GM19452 (cell line): ENCODE data around the gene ABR.
"Not testable (repeated sequence)": the region's sequence is repeated elsewhere in the genome, so short reads cannot be mapped to it uniquely, and the experiment has no call there.

Source experiments
- ATAC-seq: cut with Tn5 transposase; IDR thresholded peaks from one replicate; pipeline ENCODE4 v1.9.1; 2021; ENCODE audit not compliant: unreplicated experiment

ABR gene

DNA sequence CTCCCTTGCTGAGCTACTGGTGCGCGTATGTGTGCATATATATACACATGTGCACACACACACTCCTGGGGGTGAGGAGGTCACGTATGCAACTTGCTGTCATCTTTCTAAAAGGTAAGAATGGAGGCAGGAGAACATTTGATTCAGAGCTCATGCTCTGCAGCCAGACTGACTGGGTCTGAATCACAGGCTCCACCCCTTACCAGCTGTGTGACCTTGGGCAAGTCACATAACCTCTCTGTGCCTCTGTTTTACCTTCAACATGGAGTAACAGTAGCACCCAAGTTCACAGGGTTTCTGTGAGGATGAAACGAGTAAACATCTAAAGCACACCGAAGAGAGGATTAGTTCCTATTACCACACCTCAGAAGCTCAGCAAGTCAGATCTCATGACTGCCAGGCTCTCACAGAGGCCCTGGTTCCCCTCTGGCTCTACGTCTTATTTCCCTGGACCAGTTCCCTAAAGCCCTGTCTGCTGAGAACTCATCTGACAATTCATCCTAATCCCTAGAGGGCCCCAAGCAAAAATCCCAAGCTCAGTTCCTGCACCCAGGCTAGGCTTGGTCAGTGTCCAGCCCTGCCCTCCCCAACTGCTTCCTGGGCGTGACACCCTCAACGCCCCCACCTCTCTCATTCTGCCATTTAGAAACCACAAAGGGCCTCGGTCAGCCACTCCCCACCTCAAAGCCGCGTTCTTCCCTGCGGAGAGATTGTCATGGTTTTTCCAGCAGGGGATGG, 28.7 kb downstream of the ABR start:
- no peak for ATAC-seq

DNA sequence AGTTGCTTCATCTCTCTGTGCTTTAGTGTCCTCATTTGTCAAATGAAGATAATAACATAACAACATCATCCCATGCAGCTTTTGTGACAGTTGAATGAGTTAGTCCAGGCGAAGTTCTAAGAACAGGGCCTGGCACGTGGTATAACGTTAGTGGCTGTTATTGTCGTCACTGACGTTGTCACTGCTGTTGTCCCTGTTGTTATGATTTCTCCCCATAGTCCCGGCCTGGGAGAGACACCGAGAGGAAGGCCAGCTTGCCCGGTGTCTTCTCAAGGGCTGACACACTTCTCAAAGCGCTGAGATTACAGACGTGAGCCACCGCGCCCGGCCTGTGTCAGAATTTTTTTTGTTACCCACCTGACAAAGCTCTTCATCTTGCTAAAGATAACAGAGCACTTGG, 29.9 kb downstream of the ABR start:
- ATAC-seq: no peak

DNA sequence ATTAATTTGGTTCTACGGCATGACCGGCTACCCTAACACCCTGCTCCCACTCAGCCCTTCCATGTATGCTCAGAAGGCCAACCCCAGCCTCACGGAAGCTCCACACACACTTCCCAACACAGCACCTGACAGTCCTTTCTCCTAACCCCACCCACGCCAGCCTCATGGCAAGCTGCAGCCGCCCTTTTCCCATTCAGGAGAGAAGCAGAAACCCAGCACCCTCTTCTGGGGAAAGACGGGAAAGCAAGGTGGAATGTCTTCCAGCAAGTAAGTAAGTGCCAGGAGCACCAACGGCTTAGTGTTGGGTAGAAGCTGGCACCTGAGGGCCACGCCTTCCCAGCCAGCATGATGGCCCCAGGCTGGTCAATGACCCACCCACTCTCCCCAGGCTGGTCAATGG, 32.1 kb downstream of the ABR start:
- no peak for ATAC-seq

DNA sequence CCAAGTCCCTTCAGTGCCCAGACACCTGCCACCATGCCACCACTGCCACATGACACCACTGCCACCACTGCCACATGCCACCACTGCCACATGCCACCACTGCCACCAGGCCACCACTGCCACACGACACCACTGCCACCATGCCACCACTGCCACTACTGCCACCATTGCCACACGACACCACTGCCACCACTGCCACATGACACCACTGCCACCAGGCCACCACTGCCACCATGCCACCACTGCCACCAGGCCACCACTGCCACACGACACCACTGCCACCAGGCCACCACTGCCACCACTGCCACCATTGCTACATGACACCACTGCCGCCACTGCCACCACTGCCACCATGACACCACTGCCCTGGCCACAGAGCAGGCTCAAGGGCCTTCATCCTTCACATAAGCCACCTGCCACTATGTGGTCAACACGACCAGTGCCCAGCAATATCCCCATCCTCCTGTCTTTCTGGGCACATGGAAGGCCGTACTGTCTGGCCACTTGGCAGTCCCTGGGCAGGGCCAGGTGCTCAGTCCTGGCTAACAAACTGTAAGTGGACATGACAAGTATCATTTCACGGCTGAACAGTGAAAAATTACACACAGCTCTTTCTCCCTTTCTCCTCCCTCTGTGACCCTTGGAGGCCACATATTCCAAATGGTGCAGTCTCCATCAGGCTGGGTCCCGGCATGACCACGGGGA, 33.1 kb downstream of the ABR start:
- ATAC-seq: no peak

DNA sequence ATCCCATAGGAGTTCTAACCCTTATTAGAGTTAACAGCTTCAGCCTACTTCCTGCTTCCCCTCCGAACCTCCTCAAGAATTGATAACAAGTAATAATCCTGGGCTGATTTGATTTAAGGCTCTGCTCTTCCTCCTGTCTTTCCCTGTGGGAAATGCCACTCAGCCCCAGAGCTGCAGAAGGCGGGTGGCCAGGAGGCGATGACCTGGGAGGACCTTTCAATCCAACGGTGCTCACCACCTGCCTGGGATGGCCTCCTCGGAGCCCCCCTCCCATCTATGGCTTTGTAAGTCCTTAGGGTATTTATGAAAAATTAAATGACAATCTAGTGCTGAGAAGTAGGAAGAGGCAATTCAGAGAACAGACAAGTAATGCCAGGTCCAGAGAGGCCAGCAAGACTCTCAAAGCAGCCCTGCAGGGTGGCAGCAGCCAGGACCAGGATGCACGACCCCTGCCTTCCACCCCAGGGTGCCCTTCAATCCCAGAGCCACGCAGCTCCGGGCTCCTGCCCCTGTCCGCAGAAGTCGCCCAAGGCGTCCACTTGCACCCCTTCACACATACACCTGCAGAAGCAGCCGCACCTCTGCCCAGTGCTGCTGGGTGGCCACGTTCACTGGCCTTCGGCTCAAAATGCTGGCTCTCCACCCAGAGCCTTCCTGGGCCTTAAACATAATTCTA, 34.3 kb downstream of the ABR start:
- ATAC-seq: no peak

DNA sequence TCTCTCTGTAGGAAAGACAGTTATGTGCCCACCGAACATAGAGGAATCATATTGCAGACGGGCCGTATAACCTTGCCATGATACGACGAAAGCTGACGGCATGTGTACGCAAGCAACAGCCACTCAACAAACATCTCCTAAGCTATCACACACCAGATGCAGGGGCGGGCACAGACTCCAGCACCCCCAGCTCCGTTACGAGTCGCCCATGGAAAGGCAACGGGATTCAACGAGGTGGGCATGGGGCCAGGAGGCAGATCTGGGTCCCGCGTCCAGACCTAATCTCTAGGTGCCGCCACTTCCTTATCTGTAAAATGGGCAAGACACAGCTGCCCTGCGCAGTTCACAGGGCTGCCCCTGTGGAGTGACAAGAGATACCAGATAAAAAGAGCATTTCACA, 35.6 kb downstream of the ABR start:
- no peak for ATAC-seq

DNA sequence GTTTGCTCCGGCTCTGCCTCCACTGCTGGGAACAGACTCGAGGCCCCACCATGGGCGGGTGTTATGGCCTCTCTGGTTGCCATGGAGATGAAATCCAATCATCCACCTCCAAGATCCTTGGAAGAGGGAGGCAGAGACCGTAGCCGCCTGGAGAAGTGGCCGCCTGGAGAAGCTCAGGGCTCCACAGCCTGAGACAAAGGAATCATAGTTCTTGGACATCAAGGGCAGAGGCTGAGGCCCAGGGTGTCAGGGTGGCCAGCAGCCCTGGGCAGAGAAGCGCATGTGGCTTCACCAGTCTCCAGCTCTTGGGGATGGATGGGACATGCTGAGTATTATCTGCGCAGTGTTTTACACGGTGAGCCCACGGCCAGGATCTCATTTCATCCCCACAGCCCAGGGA, 36.2 kb downstream of the ABR start:
- ATAC-seq: no peak

DNA sequence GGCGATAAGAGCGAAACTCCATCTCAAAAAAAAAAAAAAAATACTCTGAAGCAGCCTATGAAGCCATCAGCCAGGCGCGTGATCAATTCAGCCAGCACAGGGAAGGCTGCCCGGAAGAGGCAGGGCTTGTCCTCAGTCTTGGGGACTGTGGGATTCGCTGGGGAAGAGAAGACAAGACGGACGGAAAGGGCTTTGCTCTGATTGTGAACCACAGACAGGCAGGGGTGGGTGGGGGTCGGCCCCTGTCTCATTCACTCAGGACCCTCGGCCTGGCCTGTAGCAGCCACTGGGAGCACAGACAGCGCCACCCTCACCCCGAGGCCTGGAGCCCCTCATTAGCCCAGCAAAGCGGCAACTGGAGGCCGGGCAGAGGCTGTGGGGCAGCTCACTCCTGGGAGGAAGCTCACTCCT, 37.2 kb downstream of the ABR start:
- no peak for ATAC-seq

DNA sequence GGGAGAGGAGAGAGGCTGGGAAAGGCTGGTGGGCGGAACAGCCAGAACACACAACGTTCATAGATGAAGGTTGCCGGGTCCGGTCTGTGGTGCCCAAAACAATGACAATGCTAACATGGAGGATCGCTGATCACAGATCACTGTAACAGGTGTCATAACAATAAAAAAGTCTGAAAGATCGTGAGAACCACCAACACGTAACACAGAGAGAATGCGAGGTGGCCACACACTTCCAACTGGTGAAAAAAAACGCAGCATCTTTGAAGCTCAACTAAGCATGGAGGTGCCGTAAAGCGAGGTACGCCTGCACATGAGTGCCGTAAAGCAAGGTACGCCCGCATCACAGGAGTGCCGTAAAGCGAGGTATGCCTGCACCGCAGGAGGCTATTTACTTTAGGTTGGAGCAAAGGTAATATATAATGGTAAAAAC, 42.3 kb downstream of the ABR start:
- ATAC-seq: no peak

DNA sequence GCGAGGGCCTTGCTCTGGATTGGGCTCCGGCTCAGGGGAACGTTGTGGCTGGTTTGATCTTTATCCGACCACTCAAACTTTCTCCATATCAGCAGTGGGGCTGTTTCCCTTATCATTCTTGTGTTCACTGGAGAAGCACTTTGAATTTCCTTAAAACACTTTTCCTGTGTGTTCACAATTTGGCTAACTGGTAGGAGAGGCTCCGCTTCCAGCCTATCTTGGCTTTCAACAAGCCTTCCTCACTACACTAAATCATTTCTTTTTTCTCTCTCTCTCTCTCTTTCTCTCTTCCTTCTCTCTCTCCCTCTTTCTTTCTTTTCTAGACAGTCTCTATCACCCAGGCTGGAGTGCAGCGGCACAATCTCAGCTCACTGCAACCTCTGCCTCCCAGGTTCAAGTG, 43.0 kb downstream of the ABR start:
- ATAC-seq: no peak

DNA sequence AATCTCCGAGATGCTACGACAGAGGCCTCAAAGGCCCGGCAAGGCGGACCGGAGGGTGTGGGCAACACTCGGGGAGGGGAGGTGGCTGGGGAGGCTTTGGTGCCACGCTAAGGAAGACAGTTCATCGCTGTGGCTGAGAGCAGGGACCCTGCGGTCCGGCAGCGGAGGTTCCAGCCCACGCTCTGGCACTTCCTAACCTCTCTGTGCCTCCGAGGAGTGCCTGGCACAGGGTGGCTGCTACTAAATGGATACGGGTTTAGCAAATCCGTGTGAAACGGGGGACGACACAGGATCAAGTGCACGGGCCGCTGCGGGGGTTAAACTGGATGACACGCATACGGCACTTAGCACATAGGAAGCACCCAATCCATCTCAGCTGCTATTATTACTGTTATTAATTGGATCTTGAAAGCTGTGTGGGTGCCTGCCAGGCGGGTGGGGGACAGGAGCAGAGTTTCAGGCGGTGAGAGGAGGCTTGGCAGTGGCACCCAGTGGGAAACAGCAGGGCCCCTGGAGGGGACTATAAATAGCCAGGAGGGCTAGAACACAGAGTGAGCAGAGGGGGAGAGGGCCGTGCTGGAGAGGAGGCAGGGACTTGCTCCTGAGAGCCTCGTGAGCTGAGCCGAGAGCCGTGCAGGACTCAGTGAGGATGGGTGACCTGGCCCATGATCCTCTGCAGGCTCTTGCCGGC, 45.0 kb downstream of the ABR start:
- ATAC-seq: no peak

DNA sequence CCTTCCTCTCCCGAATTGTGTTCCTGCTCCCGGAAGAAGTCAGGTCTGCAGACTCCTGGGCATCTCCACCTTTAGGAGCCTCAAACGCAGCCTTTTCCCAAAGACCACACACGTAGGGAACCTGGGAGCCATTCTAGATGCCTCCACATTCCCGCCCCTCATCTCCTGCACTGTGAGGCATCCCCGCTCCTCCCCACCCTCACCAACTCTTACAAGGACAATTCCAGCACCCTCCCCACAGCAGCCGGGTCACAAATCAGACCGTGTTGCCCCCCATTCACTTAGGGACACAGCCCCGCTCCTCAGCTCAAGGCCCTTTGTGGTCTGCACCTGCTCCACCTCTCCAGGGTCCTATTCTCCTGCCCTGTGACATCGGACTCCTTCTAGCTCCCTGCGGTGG, 49.6 kb downstream of the ABR start:
- no peak for ATAC-seq

DNA sequence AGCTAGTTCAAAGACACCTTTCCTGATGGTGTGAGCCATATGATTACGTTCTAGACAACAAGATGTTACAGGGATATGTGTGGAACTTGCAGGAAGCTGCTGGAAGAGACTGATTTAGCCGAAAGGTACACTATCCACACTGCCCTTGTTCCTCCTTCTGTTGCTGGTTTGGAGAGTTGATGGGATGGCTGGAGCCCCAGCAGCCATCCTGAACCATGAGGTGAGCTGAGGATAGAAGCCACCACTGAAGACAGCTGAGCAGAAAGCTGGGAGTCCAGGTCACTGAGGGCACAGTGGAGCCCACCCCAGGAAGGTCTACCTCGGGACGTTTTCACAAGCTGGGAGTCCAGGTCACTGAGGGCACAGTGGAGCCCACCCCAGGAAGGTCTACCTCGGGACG, 51.3 kb downstream of the ABR start:
- not testable (repeated sequence) for ATAC-seq

DNA sequence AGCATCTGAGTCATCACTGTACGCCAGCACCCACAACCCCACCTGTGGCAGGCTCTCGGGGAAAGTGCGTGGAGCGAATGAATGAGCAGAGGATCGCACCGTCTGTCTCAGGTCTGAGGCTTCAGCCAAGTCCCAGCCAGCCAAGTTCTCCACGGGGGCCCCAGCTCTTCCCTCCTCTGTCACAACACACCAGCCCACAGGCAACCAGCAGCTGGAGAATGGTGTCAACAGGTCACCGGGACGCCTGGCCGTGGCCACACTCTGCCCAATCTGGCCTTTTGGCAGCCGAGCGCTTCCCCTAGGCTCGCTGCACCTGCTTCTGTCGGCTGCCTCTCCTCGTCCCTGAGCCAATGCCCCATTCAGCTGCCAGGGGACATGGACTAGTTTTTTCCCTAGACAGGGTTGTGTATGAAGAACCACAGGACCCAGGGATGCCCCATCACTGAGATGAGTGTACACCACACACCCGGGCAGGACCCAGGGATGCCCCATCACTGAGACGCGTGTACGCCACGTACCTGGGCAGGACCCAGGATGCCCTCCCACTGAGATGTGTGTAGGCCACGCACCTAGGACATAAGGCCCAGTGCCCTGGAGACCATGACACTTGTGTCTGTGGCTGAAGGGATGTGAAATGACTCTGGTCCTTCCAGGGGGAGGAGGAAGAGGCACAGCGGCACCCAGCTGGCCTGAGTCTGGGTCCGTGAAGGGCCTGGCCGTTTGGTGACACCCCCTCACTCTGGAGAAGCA, 52.8 kb downstream of the ABR start:
- ATAC-seq: no peak

DNA sequence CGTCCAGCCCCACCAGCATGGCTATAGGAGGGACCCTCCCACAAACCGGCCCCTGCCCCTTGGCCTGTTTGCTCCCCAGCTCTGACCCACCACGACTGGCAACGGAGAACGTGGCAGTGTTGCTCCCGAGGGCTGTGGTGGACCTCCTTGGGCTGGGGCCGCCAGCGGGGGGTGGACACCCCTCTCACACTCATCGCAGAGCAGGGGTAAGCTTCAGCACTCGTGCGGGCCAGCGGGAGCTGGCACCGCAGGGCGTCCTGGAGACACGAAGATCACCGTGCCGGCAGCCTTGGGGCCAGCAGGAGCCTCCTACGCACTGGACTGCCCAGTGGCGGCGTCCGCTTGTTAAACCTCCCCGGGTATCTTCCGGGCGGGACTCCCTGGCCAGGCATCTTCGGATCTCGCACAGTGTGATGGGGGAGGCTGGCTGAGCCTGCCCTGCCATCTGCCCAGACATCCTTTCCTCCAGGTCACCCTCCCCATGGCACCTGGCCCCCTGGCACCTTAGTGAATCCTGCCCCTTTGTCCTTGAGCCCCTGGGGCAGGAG, 53.5 kb downstream of the ABR start:
- ATAC-seq: no peak

DNA sequence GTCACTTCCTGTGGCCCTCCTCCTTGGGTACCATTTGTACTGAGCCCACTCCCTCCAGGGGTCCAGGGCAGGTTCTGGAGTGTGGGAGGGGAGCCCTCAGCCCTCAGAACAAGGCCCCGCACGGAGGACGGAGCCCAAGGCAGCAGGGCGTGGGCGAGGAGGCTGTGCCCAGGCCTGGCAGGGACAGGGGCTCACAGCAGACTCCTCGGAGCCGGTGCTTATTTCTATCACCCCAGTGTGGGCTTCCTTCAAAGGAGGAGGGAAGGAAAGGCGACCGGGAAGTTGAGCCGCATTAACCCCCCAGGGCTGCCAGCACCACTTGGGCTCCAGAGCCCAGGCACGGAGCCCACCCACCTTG, 54.0 kb downstream of the ABR start:
- no peak for ATAC-seq

DNA sequence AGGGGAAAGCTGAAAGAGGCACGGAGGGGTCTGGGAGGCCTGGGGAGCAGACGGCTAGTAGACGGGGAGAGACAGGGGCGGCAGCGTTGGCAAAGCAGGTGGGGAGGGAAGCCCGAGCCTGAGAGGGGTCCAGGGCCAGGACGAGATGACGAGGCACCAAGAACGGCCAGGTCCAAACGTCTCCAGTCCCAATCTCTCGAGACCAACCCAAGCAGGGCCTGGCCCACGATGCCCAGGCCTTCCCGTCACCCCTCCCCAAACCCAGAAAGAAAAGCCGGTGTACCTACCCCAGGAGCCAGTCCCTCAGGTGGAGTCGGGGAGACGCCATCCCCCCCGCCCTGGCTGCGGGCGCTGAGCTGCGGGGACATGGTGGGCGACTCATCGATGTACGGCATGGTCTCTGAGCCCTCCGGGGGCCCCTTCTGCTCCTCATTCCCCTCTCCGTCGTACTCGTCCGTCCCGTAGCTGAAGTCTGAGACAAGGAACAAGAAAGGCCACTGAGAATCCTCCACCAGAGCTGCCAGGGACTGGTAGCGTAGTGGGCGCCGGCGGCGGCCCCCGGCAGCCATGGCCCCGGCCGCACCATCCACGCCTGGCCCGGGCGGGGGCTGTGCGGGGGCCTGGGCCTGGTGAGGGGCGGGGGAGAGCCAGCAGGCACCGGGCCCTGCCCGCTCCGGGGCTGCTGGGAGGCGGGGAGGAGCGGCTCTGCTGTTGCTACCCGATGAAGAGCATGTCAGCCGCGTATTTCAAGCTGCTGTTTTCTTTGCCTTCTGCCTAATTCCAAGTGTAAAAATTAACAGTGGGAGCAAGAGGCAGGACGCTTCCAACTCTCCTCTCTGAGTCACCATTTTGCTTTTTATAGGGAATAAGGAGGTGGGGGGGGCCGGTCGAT, 54.6 kb downstream of the ABR start:
- ATAC-seq: no peak

DNA sequence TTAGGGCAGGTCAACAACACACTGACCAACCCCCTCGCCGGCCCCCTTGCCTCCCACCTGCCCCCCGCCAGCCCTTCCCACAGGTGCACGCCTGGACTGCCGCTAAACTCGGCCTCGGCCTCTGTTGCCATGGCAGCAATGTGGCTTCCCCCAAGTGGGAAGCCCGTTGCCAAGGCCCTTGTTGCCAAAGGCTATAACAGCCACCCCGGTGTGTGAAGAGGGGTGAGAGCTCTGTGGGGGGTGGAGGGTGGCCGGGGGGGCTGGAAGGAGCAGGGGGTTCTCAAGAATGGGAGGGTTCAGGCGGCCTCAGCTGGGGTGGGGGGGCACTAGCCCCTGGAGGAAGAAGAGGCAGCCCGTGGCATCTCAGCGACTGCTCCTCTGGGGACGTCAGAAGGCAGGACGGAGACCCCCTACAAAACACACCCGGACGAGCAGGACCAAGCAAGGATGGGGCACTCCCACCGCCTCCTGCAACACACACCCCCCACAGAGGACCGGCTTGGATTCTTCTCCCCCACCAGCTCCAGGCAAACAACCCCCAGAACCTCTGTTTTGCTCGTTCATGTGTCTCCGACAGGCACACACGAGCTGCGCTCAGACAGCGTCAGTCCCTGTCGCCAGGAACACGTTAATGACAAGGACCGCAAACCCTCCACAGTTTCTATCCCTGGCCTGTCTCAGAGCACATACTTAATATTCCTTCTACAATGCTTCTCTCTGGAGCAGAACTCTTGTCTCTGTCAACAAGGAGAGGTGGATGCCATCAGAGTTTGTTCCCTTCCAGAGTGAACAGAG, 55.7 kb downstream of the ABR start:
- no peak for ATAC-seq

DNA sequence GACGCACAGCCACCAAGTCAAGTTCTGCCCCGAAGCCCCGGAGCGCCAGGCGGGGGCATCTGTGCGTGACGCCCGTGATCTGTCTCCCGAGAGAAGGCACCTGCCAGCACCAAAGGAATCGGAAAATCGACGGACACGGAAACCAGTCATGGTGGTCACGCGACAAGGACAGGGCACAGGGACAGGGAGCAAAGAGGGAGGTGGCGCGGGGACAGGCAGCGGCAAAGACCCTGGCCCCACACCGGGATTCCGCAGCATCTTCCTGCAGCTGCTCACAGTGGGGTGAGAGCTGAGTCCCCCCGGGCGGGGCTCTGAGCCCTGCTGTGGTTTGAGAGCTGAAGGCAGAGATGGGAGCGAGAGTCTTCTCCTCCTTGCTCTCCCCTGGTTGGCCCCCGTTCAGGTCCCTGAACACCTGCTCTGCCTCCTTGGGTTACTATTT, 56.4 kb downstream of the ABR start:
- ATAC-seq: no peak
